Measurements from ENCODE around the gene PAFAH2.
A peak's percentile ranks its signal among the peaks of the same experiment; 100 is the strongest.

Gene PAFAH2

DNA sequence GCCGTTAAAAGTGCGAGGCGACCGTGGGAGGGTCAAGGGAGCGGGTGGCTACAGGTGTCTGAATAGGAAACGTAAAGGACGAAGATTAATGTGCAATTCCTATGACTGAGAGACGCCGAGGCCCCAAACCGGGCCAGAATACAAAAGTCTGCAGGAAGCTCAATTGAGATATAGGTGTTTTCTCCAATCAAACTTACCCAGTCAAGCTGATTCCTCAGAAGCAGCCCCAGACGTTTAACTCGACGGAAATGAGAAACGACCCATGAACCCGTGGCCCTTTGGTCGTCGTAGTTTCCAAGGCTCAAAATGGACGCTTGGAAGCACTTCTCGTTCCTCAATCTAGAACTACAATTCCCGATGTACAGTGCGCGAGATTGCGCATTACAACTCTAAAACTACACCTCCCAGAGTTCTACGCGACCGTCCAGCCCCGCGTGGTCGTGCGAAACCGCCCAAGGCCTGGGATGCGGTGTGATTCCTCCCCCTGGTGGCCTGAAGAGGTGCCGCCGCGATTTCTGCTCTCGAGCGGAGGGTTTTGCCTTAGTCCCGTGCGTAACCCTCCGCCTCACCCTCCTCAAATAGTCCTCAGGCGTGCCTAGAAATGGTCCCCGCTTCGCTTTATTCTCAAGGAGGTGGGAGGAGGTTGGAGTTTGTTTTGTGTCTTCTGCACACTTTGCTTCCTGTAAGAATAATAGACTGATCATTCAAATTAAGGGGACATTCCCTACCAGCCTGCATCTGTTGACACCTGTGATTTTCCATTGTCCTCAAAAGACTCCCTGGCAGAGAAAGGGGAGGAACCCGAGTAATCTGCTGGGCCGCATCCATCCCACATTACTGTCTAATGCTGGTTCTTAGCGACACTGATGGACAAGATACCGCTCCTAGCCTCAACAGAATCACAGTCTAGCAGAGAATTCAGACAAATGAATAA, at the start of gene PAFAH2:
TSS of gene PAFAH2 (minus strand) at position 236 of the 934 bp plus-strand sequence. CDS start 7,247 bp downstream, outside the sequence.
- in situ Hi-C loops (cut with HindIII; ENCODE audit: low pct_ligation_motif_present, low sequenced_read_pairs): loop anchor here (10.0 kb wide), 1 partner anchor 103 kb away; no protein-coding TSS in a partner anchor
- peak within 1 kb of the TSS; percentile 60 for H3K27ac ChIP-seq
- TF ChIP-seq, protein P1, sequence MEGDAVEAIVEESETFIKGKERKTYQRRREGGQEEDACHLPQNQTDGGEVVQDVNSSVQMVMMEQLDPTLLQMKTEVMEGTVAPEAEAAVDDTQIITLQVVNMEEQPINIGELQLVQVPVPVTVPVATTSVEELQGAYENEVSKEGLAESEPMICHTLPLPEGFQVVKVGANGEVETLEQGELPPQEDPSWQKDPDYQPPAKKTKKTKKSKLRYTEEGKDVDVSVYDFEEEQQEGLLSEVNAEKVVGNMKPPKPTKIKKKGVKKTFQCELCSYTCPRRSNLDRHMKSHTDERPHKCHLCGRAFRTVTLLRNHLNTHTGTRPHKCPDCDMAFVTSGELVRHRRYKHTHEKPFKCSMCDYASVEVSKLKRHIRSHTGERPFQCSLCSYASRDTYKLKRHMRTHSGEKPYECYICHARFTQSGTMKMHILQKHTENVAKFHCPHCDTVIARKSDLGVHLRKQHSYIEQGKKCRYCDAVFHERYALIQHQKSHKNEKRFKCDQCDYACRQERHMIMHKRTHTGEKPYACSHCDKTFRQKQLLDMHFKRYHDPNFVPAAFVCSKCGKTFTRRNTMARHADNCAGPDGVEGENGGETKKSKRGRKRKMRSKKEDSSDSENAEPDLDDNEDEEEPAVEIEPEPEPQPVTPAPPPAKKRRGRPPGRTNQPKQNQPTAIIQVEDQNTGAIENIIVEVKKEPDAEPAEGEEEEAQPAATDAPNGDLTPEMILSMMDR (IDR thresholded peaks at IDR 0.05; ENCODE audit: low read depth, low read length, missing control alignments): peak; percentile 99
- DNase-seq: peak; percentile 98
- H3K4me3 ChIP-seq (ENCODE audit: low read depth, low read length): peak within 1 kb of the TSS; percentile 65
- H3K36me3 ChIP-seq (replicated peaks): no peaks in the 10 kb centered on the region
- H3K27me3 ChIP-seq (replicated peaks): no peaks in the 10 kb centered on the region

DNA sequence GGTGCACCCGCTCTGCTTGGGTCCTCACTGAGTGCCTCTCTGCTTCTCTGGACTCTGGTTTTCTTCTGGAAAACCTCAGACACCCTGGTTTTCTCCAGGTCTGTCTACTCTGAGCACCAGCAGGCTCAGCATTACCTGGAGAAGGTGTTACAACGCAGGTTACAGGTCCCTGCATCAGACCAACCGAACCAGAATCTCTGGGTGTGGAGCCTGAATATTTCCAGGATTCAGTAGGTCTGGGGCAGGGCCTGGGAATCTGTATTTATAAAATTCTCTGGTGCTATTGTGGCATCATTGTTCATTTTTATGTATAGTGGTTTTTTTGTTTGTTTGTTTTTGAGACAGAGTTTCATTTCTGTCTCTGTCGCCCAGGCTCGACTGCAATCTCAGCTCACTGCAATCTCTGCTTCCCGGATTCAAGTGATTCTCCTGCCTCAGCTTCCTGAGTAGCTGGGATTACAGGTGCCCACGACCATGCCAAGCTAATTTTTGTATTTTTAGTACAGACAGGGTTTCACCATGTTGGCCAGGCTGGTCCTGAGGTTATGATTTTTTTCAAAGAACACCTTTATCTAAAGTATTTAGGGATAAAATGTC, 49.5 kb upstream of the PAFAH2 start:
- TF ChIP-seq, protein P1 (IDR thresholded peaks at IDR 0.05; ENCODE audit: low read depth, low read length, missing control alignments): no peak
- in situ Hi-C loops (cut with HindIII; ENCODE audit: low pct_ligation_motif_present, low sequenced_read_pairs): no loop called here
- no peak for DNase-seq
- Histone ChIP-seq H3K36me3 (replicated peaks) (no peaks in the 10 kb centered on the region), H3K4me3 (ENCODE audit: low read depth, low read length) (no peak overlapping the region), H3K27me3 (replicated peaks) (peaks cover 61% of the 10 kb centered on the region), H3K27ac (no peak overlapping the region)

DNA sequence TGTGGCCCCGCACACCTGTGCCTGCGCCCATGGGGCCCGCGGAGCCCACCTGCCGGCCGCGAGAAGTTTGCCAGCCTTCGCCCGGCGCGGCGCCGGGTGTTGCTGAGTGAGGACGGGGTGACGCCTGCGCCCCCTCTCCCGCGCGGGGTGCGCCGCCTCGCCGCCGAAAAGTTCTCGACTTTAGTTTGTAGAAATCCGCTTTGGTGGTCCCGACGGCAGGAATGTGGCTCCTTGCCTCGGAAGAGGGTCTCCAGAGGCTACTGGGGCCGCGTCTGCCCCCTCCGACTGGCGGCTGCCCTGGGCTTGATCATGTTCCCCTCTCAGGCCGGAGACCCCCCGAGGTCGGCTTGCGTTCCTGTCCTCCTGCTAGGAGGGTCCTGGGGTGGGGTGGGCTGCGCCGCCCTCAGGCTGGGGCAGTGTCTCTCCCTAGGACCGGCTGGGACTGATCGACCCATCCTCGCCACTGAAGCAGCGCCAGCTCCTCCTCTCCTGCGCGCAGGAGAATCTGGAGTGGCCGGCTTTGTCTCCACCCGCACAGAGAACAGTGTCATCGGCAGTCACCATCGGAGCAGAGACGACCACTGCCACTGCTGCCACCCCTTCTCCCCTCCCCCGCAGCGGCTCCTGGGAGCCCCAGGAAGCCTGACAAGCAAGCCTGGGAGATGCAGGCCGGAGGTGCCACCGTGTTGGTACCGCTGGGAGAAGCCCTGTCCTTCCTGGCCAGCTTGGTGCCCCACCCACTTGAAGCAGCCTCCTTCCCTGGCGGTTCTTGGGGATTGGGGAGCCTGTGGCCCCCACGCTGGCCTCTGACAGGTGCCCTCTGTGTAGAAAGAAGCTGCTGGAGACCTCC, 48.6 kb upstream of the PAFAH2 start:
- in situ Hi-C loops (cut with HindIII; ENCODE audit: low pct_ligation_motif_present, low sequenced_read_pairs): no loop called here
- no peak overlapping the region for H3K4me3 ChIP-seq (ENCODE audit: low read depth, low read length)
- no peak for DNase-seq
- H3K36me3 ChIP-seq (replicated peaks): no peaks in the 10 kb centered on the region
- TF ChIP-seq, protein P1 (IDR thresholded peaks at IDR 0.05; ENCODE audit: low read depth, low read length, missing control alignments): no peak
- H3K27ac ChIP-seq: no peak overlapping the region
- H3K27me3 ChIP-seq (replicated peaks): peaks cover 67% of the 10 kb centered on the region

DNA sequence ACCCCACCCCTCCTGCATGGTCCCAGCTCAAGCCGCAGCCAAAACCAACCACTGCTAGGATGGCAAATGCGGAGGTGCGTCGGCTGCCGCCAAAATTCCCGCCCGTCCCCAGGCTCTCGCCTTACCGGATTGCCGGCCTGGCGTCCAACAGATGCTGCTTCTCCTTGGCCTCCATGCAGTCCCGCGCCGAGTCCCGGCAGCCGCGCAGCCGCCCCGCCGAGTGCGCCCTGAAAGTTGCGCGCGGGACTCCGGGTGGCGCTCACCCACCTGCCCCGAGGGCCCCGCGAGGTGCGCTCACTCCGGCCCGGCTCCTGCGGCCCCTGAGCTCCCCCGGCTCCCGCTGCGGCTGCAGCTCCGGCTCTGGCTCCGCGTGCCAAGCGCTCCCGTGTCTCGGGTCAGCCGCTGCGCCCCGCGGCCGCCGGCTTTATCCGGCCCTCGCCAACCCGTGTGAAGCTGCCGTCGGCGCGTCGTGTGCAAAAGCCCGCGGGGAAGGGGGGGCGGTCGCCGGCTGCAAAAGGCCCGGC, 47.9 kb upstream of the PAFAH2 start, which contains the start of gene SLC30A2:
TSS of gene SLC30A2 (minus strand) at position 397 of the 524 bp plus-strand sequence. CDS start at position 175, 222 bp downstream.
- no peak within 1 kb of the TSS for H3K4me3 ChIP-seq (ENCODE audit: low read depth, low read length)
- DNase-seq: no peak
- in situ Hi-C loops (cut with HindIII; ENCODE audit: low pct_ligation_motif_present, low sequenced_read_pairs): no loop called here
- H3K27me3 ChIP-seq (replicated peaks): peaks cover 65% of the 10 kb centered on the region
- no peak within 1 kb of the TSS for H3K27ac ChIP-seq
- TF ChIP-seq, protein P1 (IDR thresholded peaks at IDR 0.05; ENCODE audit: low read depth, low read length, missing control alignments): no peak
- H3K36me3 ChIP-seq (replicated peaks): no peaks in the 10 kb centered on the region

DNA sequence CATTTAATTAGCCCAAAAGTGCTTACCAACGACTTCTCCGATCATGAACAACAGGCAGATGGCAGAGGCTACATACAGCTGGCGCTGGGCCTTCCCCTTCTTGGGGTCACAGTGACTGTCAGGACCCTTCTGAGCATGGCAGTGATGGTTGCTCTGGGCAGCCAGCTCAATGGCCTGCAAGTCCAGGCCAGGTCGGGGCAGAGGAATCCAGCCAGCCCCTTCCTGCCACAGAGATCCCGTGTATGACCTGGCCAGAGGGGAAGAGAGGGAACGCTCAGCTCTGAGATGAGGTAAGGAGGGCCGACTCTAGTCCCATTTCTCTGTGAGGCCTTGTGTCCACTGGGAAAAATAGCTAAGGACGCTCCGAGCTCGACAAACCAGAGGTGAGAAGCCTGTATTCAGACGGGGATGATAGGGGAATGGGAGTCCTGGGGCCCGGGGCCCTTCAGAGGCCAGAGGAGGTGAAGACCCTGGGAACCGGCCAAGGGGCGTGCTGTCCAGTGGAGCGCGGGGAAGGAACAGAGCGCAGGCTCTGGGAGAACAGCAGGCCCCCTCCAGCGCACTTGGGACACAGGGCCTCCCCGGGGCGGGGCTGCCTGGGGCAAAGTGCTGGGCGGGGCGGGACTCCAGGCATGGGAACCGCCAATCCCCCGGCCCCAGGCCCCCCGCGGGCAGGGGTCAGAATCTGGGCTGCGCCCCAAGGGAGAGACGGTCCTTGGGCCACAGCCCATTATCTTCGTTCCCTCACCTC, 47.3 kb upstream of the PAFAH2 start:
- peaks cover 64% of the 10 kb centered on the region for H3K27me3 ChIP-seq (replicated peaks)
- TF ChIP-seq, protein P1 (IDR thresholded peaks at IDR 0.05; ENCODE audit: low read depth, low read length, missing control alignments): no peak
- no peak overlapping the region for H3K4me3 ChIP-seq (ENCODE audit: low read depth, low read length)
- H3K27ac ChIP-seq: no peak overlapping the region
- H3K36me3 ChIP-seq (replicated peaks): no peaks in the 10 kb centered on the region
- in situ Hi-C loops (cut with HindIII; ENCODE audit: low pct_ligation_motif_present, low sequenced_read_pairs): no loop called here
- DNase-seq: no peak

Data from brain microvascular endothelial cell (primary cell).